Measurements from ENCODE around the gene TACR2.

GRCh38 chr10:69367469-69367868 lies 49.2 kb downstream of the TACR2 start:
- no peak for TF ChIP-seq TAF1 (IDR thresholded peaks at IDR 0.05; ENCODE audit: low read depth)
- TF ChIP-seq EP300 (IDR thresholded peaks at IDR 0.05; ENCODE audit: borderline replicate concordance) = no peak
- no peak for TF ChIP-seq FOXM1 (IDR thresholded peaks at IDR 0.05; ENCODE audit: borderline replicate concordance, low read depth)
- TF ChIP-seq REST (IDR thresholded peaks at IDR 0.05; ENCODE audit: low read depth) = no peak
- TF ChIP-seq YY1 (IDR thresholded peaks at IDR 0.05; ENCODE audit: low read depth) = no peak
- TF ChIP-seq CREB1 (IDR thresholded peaks at IDR 0.05; ENCODE audit: low read depth) = no peak
- TF ChIP-seq MAX (IDR thresholded peaks at IDR 0.05) = no peak
- no peak for TF ChIP-seq USF1 (IDR thresholded peaks at IDR 0.05)
- TF ChIP-seq RAD21 (IDR thresholded peaks at IDR 0.05; ENCODE audit: low read depth) = no peak
- no peak for TF ChIP-seq CEBPB (IDR thresholded peaks at IDR 0.05)
- no peak for TF ChIP-seq NFIC (IDR thresholded peaks at IDR 0.05)
- no peak for TF ChIP-seq EGR1 (IDR thresholded peaks at IDR 0.05)
